ENCODE measurements around the gene HOXB2. TPM values are rescaled to one million over a fixed set of nuclear protein-coding genes. Genes with fewer than 3 reads are reported as not detected.

The HOXB2 gene
- total RNA-seq, 1 donor from 2014 or later = 5.3 TPM

Other genes starting within 250 kb of the HOXB2 start
- gene SKAP1, start 114.9 kb downstream of the HOXB2 start, total RNA-seq = not detected in 2 replicates
- not detected in 2 replicates for gene HOXB1, start 14.1 kb downstream of the HOXB2 start, total RNA-seq
- 3.0 and 5.1 TPM in 2 replicates for gene HOXB4, start 33.2 kb upstream of the HOXB2 start, total RNA-seq
- 6.9 and 7.5 TPM in 2 replicates for gene HOXB3, start 45.1 kb upstream of the HOXB2 start, total RNA-seq
- gene HOXB5, start 48.7 kb upstream of the HOXB2 start, total RNA-seq = 0.07 TPM in 1 of 2 replicates, not detected in the other
- gene HOXB6, start 59.9 kb upstream of the HOXB2 start, total RNA-seq = 0.11 and 0.92 TPM in 2 replicates
- gene HOXB7, start 65.9 kb upstream of the HOXB2 start, total RNA-seq = 0.11 and 0.59 TPM in 2 replicates
- not detected in 2 replicates for gene HOXB8, start 70.2 kb upstream of the HOXB2 start, total RNA-seq
- not detected in 2 replicates for gene HOXB9, start 81.2 kb upstream of the HOXB2 start, total RNA-seq
- gene PRAC1, start 177.4 kb upstream of the HOXB2 start, total RNA-seq = not detected in 2 replicates
- gene PRAC2, start 178.1 kb upstream of the HOXB2 start, total RNA-seq = not detected in 2 replicates
- gene HOXB13, start 183.6 kb upstream of the HOXB2 start, total RNA-seq = not detected in 2 replicates